GM20431 (cell line): ENCODE measurements around the gene HOXB5.

Experiments used
- in situ Hi-C: fragments of 300-500 bp; cut with MseI, MboI; formaldehyde crosslinking; loops from one replicate; pipeline ENCODE4 v1.15.0; 2020; ENCODE audit warnings: low sequenced_read_pairs; ENCODE audit not compliant: unreplicated experiment

HOXB5 gene

DNA sequence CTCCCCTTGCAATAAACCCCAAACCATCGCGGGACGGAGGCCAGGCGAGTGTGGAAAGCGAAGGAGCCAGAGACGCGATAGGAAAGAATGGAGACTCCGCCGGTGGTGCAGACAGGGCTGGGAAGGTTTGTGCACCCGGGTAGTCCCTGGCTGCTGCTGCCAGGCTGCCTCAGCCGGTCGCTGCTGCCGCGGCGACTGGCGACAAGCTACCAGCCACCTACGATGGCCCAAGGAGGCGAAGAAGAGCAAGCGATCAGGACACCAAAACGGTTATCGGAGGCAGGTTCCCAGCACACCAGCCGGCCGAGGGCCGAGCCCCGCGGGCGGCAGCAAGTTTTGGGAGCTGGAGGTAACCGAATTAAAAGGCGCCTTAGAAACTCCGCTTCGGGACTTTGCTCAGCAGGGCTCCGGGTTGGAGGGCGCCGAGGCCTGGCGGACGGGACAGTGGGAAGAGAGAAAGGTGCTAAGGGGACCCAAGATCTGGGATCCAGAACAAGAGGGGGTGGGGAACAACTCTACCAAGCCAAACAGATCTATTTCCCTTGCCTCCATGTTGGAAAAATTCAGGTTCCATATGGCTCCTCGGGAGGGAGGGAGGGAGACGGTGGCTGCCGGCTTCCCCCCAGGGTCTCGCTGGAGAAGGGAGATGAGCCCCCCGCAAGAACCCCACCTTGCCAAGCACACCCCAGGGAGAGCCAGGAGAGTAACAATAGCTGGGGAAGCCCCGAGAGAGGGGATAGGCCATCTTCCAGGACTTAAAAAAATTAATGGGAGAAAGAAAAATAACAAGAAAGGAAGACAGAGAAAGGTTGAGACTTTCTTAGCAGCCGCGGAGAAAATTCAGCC lies 38.9 kb downstream of the HOXB5 start:
- in situ Hi-C loops: no loop called here

GRCh38 chr17:48553826-48554225 lies 39.8 kb downstream of the HOXB5 start:
- in situ Hi-C loops: no loop called here

- in situ Hi-C loops: no loop called here
These were observed 40.4 kb downstream of the HOXB5 start for GRCh38 chr17:48553190-48553547.

- in situ Hi-C loops: no loop called here
These were observed 41.0 kb downstream of the HOXB5 start for GRCh38 chr17:48552466-48553189.

DNA sequence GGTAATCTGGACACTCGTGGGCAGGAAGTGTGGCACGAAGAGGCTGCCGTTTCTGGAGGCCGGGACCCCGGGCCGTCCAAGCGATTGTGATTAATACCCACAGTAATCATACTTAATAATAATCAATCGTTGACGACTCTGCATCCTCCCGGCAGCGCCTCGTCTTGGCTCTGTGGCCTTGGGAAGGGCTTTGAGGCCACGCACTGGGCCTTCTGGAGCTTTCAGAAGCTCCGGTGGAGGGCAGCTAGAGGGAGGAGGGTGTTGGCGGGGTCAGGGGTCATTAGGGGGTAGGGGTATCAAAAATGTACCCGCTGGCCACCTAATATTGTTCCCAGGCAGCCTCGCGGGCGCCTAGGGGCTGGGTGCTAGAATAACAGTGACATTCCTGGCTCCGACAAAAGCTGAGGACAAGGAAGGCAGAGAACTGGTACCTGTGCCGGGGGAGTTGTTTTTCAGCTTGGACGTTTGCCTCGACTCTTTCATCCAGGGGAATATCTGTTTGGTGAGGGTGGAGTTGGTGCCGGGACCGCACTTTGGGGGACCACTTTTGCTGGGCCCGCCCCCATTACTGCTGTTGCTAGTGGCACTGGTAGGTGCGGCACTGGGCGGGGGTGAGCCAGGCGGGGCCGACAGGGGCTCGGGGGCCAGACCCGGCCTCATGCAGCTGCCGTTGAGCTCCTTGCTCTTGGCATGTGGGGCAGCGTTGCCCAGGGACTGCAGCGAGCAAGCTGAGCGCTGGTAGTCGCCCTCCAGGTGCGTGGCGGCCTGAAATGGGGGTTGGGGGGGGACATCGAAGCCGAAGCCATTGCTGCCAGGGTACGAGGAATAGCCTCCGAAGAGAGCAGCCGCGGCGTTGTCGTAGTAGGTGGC lies 41.7 kb downstream of the HOXB5 start:
- in situ Hi-C loops: no loop called here

DNA sequence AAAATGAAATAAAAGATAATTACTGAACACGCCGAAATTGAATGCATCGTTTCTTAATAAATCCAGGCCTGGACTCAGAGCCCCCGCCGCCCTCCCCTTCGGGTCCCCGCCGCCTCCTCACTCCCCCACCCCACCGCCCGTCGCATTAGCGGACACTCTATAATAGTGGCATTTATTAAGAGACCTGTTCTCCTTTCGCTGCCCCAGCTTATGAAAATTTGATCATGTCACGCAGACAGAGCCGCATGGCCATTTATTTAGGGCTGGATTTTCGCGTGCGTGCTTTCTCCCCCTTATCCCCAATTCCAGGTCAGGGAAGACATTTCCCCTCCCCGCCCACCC lies 42.4 kb downstream of the HOXB5 start:
- in situ Hi-C loops: no loop called here

DNA sequence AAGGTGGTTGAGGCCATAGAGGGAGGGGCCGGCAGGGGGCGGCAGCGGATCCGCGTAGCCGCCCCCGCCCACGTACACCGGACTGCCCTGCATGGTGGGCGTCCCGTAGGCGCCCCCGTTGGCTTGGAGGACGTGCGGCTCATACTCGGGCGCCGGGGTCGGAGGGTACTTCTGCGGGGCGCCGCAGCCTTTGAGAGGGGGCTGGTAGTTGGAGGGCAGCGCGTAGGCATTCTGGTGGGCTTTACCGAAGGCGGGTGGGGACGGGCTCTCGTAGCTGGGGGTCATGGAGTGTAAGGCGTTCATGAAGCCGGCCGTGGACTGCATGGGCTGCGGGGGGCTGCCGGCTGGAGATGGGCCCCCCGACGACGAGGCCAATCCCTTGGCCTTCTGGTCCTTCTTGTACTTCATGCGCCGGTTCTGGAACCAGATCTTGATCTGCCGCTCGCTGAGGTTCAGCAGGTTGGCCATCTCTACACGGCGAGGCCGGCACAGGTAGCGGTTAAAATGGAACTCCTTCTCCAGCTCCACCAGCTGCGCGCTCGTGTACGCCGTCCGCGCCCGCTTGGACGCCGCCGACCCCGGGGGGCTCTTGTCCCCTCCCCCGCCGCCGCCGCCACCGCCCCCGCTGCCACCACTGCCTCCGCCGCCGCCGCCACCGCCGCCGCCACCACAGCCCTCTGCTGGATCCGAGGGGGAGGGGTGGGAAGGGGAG lies 42.9 kb downstream of the HOXB5 start:
- in situ Hi-C loops: no loop called here

GRCh38 chr17:48549914-48550501 lies 43.6 kb downstream of the HOXB5 start:
- in situ Hi-C loops: no loop called here

DNA sequence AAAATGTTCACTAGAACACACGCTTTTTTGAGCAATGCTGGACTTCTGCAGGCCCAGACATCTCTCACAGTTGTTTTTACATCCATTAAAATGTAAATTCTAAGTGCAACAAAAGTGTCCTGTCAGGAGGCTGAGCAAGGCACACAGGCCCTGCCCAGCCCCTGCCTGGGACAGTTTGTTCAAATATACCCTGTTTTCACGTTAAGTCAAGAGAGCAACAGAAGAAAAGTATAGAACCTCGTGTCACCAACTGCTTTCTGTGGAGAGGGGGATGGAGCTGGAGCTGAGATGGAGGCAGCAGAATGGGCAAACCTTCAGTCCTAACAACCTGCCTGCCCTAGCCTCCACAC lies 44.3 kb downstream of the HOXB5 start:
- in situ Hi-C loops: no loop called here

DNA sequence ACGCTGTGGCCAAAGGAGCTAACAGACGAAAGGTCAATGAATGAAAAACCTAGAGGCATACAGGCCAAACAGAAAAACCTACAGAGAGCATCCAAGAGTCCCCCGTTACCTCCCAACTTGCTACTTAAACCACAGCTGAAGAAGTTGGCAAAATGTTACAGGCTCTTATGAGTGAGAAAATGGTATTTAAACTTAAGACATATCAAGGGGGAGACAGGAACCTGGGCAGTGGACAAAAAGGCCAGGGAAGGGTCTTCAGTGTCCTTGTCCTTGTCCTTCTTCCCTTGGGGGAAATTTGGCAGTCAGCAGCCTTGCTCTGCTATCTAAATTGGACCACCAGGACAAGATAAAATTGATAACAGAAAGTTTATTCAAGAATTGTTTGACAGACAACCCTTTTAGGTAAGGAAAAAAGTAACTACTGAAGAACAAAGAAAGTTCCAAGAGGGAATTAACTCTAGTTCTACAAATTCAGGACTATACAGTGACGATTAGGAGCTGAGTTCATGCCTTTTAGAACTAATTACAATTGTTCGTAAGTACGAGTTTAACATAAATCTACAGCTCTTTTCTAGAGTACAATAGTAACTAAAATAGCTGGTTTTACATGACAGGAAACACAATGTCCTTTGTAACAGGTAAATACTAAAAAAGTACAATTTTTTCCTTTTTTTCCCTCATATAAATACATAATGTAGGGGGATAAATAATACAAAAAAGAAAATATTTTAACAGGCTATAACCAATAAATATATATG lies 44.9 kb downstream of the HOXB5 start:
- in situ Hi-C loops: no loop called here

DNA sequence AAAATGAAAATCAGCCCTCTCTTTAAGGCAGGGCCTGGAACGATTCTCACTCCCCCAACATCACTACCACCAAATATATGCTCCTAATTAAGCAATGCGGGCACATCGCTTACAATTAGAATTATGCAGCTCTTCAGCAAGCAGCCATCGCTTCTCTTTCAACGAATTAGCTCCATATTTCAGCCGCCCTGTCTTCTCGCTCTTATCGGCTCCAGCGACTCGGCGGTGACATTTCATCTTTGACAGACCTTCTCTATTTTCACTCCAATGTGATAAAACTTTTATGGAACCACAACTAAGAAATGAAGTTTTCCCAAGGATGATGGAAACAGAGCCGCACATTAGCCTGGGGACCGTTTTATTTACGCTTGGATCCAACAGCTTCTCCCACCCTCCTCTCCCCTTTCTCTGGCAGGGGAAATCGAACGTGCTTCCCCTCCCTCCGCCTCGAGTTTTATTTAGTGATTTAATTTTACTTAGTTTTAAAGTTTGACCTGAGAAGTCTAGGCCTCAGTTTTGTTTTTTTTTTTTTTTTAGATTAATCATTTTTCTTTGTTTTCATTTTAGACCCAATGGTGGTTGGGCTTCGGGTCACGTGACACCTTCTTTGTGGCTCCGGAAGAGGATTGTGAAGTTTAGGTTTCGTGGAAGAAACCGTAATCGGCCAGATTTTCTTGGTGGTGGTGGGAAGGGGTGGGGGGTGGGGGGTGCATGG lies 45.6 kb downstream of the HOXB5 start:
- in situ Hi-C loops: no loop called here

DNA sequence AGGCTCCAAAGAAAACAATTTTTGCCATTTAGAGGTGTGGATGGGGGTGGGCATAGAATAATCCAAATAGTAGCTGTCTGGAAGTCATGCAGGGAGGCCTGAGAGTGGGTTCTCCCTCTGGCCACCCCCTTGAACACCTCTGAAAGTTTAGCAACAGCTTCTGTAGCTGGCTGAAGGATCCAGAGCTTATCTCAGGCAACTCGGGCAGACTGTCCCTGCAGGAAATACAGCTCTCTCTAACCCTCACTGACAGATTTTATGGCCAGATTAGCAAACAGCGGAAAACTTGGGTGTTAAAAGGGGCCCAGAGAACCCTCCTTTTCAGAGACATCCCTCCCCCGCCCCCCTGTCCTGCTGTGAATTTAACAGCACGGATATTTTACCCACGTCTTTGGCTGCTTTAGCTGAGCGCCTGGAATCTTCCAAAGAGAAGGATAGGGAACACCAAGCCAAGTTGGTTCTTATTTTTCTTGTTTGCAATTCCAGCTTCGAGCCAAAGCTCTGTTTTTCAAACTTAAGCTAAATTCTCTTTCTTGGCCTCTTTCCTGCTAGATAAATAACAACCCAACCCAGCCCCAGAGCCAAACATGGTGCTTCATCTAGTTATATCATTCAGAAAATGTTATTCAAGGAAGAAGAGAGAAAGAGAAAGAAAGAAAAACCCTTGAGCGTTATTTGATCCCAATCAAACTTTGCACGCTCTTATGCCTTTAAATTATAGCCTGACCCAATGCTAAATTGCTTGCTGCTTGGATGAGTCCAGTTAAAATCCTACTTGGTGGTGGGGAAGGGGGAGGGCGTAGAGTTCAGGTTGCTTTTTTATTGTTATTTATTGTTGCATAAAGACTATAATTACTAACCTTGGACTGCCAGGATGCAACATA lies 46.4 kb downstream of the HOXB5 start:
- in situ Hi-C loops: no loop called here

DNA sequence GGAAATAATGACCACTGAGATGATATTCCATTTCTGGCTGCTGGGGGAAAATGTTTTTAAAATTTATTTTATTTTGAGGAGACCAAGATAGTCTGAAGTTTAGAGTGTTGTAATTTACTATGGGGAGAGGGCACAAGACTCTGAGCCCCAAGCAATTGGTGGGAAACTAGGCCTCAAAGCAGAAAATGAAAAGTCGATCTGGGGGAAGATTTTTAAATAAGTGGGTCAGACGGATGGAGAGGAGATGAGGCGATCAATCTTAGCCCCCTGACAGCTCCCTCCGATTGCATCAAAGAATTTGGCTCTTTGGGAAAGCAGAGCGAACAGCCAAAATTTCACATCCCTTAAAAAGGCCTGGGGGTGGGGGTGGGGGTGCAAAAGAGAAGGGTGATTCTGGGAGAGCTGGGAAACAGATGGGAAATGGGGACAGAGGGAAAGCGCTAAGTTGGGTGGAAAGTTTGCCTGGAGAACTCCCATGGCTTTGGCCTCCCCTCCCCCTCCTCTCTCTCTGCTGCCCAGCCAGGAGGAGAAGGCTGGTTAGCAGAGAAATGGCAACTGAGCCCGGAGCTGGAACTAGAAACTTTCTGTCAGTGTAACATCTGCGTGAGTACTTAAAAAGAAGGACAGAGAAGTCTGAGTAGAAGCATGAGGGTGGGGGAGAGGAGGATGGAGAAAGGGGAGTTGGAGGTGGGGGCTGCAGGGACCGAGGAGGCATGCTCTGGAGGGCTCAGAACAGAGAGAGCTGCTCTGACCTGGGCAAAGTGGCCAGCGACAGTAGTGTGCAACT lies 47.2 kb downstream of the HOXB5 start:
- in situ Hi-C loops: no loop called here

- in situ Hi-C loops: no loop called here
These were observed 48.0 kb downstream of the HOXB5 start for GRCh38 chr17:48545539-48545938.

DNA sequence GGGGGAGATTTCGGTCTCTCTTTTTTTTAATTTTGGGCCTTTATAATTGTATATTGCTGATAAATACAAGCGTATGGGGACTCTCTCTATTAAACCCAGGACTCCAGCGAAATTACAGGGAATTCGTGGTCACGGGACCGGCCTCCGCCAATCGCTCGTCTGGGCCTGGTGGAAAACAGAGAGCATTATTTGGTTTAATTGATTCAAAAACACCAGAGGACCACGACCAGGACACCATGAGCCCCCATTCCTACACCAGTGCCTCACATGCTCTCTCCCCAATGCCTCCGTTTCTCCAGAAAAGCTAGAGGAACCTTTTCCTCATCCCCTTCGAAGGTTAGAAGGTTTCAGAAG lies 48.6 kb downstream of the HOXB5 start, which contains the start of gene HOXB2:
TSS of gene HOXB2 (minus strand) at position 88 of the 354 bp plus-strand sequence. CDS start 198 bp downstream, outside the sequence.
- in situ Hi-C loops: no loop called here

- in situ Hi-C loops: no loop called here
These were observed 49.1 kb downstream of the HOXB5 start for GRCh38 chr17:48544349-48545021.
